NOMO-1 treated with dmso at 0.1 percent for 144 hours (cell line): ENCODE data around the gene CPNE2.

Experiments
- DNase-seq: peaks from one replicate; lab custom pipeline; 2025; ENCODE audit not compliant: unreplicated experiment; lab: John Stamatoyannopoulos, UW

The CPNE2 gene

GRCh38 chr16:57143149-57143921 lies 51.0 kb downstream of the CPNE2 start:
- DNase-seq: no peak

GRCh38 chr16:57144027-57144426 lies 51.6 kb downstream of the CPNE2 start:
- no peak for DNase-seq

- no peak for DNase-seq
Measured at GRCh38 chr16:57145046-57146021, 53.0 kb downstream of the CPNE2 start.

- no peak for DNase-seq
Measured at GRCh38 chr16:57146040-57146647, 53.8 kb downstream of the CPNE2 start.

GRCh38 chr16:57146735-57147134 lies 54.4 kb downstream of the CPNE2 start:
- no peak for DNase-seq

GRCh38 chr16:57147381-57148221 lies 55.2 kb downstream of the CPNE2 start:
- DNase-seq: peak; percentile 19

GRCh38 chr16:57148481-57148880 lies 56.1 kb downstream of the CPNE2 start:
- DNase-seq: no peak

- no peak for DNase-seq
Measured at GRCh38 chr16:57149391-57149790, 57.0 kb downstream of the CPNE2 start.

GRCh38 chr16:57150682-57151330 lies 58.4 kb downstream of the CPNE2 start:
- no peak for DNase-seq

- no peak for DNase-seq
Measured at GRCh38 chr16:57151369-57151768, 59.0 kb downstream of the CPNE2 start.

GRCh38 chr16:57152096-57153093 lies 60.0 kb downstream of the CPNE2 start:
- DNase-seq: no peak

- DNase-seq: no peak
Measured at GRCh38 chr16:57153841-57154240, 61.5 kb downstream of the CPNE2 start.

- no peak for DNase-seq
Measured at GRCh38 chr16:57155702-57156350, 63.4 kb downstream of the CPNE2 start.

GRCh38 chr16:57156351-57156703 lies 63.9 kb downstream of the CPNE2 start:
- no peak for DNase-seq

- no peak for DNase-seq
Measured at GRCh38 chr16:57157533-57157932, 65.2 kb downstream of the CPNE2 start.

- DNase-seq: no peak
Measured at GRCh38 chr16:57159447-57159846, 67.1 kb downstream of the CPNE2 start.

- no peak for DNase-seq
Measured at GRCh38 chr16:57163842-57164241, 71.5 kb downstream of the CPNE2 start.

- DNase-seq: no peak
Measured at GRCh38 chr16:57165483-57165882, 73.1 kb downstream of the CPNE2 start.

GRCh38 chr16:57165938-57166337 lies 73.6 kb downstream of the CPNE2 start:
- no peak for DNase-seq
